Measurements from ENCODE around the gene KATNB1. TPM values are rescaled to one million over a fixed set of nuclear protein-coding genes. Genes with fewer than 3 reads are reported as not detected.
A peak's percentile ranks its signal among the peaks of the same experiment; 100 is the strongest.

Gene KATNB1
- total and polyA plus RNA-seq, 12 donors: 9.0 to 15.1 (median 11.0) TPM

DNA sequence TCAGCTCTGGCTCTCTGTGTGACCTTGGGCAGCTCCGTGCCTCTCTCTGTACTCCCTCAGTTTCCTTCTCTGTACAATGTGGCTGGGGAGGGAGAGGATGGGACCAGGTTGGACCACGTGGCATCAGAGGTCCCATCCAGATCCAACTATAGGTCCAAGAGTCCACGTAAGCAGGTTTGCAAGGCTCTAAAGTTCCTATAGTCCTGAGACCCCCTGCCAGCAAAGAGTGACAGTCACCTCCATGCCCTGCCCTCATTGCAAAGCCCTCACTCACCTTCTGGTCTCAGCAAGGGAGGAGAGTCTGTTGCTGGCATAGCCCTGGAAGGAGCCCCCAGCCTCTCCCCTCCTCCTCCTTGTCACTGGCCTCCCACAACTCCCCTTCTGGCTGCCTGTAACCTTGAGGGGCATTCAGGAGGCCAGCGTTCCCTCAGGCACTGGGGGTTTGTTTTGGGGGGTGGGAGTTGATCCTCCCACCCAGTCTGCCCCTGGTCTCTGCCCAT is 47.0 kb upstream of the KATNB1 start:
- no peaks in the 10 kb centered on the region for H3K9me3 ChIP-seq
- ATAC-seq (no peak), DNase-seq (no peak)
- peaks cover 0 to 25% (median 0%) of the 10 kb centered on the region in 9 donors for H3K4me1 ChIP-seq
- WGBS, 2 donors: 78 to 84% methylated on average over 4 of the region's 4 CpGs
- H3K27ac ChIP-seq: peak overlapping the region in 1 of 10 donors; percentile 72
- peaks cover 0 to 21% (median 5%) of the 10 kb centered on the region in 7 donors for H3K27me3 ChIP-seq
- H3K36me3 ChIP-seq: no peaks in the 10 kb centered on the region
- TF ChIP-seq, protein P1, sequence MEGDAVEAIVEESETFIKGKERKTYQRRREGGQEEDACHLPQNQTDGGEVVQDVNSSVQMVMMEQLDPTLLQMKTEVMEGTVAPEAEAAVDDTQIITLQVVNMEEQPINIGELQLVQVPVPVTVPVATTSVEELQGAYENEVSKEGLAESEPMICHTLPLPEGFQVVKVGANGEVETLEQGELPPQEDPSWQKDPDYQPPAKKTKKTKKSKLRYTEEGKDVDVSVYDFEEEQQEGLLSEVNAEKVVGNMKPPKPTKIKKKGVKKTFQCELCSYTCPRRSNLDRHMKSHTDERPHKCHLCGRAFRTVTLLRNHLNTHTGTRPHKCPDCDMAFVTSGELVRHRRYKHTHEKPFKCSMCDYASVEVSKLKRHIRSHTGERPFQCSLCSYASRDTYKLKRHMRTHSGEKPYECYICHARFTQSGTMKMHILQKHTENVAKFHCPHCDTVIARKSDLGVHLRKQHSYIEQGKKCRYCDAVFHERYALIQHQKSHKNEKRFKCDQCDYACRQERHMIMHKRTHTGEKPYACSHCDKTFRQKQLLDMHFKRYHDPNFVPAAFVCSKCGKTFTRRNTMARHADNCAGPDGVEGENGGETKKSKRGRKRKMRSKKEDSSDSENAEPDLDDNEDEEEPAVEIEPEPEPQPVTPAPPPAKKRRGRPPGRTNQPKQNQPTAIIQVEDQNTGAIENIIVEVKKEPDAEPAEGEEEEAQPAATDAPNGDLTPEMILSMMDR (IDR thresholded peaks at IDR 0.05): no peak
- intact Hi-C loops (cut with DNase I): no loop called here
- no peak overlapping the region for H3K4me3 ChIP-seq

DNA sequence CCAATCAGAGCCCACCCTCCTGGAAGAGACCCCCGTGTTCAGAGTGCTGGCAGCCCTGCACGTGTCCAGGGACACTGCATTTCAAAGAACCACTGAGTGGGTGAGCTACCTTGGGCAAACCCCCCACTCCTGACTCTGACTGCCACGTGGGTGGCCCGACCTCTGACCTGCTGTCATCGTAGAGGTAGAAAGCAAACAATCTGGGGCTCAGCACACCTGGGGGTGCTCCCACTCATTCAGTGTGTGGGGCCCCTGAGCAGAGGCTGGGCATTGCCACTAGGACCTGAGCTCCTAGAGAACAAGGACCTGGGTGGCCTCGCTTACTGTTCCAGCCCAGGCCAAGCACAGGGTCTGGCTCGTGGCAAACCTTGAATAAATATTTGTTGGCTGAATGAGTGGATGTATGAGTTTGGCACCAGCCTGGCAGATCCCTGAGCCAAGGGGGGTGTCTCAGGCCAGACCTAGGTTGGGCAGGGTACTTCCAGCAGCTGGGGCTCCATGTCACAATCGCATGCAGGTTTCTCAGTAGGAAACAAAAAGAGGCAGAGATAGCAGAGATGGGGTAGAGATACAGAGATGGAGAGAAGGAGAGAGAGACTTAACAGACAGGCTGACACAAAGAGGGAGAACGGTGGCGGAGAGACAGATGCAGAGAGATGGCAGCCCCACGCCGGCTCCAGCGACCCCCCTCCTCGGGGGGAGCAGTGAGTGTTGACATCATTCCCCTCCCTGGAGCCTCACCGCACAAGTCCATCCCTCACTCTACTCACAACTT is 46.4 kb upstream of the KATNB1 start:
- Histone ChIP-seq H3K4me3 (no peak overlapping the region), H3K4me1 (peaks cover 0 to 25% (median 0%) of the 10 kb centered on the region in 9 donors), H3K27ac (peak overlapping the region in 5 of 10 donors; percentile 25 to 72 (median 54)), H3K9me3 (no peaks in the 10 kb centered on the region), H3K36me3 (no peaks in the 10 kb centered on the region), H3K27me3 (peaks cover 0 to 21% (median 5%) of the 10 kb centered on the region in 7 donors)
- TF ChIP-seq, protein P1 (IDR thresholded peaks at IDR 0.05): no peak
- ATAC-seq (no peak), DNase-seq (no peak)
- intact Hi-C loops (cut with DNase I): no loop called here
- WGBS, 2 donors: 37 to 39% methylated on average over 15 of the region's 15 CpGs

DNA sequence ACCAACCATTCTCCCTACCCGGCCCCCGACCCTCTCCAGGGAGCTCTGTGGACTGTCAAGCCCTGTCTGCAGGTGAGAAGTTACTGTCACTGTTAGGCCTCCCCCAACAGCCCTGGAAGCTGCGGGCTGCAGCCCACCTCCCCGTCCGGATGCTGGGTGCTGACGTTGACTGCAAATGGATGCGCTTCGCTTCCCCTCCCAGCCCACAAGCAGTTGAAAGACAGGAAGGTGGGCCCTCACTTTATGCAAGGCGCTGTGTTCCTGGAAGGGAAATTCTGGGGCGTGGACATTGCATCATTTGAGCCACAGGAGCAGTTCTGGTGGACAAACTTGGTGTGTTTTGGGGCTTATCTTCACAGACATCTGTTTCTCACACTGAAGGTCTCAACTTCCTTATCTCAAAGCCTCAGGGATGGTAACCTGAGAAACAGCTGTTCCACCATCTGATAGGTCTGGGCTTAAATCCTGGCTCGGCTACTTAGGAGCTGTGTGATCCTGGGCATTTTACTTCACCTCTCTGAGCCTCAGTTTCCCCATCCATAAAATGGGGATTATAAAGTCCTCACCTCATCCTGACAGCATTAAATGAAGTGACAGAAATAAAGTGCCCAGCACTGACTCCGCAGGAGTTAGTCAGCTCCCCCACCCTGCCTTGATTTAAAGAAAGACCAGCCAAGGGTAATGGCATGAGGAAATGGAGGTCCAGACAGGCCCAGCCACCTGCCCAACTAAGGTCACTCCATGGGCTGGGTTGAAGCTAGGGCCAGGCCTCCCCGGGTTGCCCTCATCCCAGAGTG is 45.6 kb upstream of the KATNB1 start:
- peak in 7 of 8 donors; percentile 13 to 88 (median 75) for ATAC-seq
- peaks cover 0 to 21% (median 5%) of the 10 kb centered on the region in 7 donors for H3K27me3 ChIP-seq
- no peak overlapping the region for H3K4me3 ChIP-seq
- DNase-seq: peak in 1 of 2 donors; percentile 23
- 31 to 33% methylated on average over 13 of the region's 13 CpGs for WGBS, 2 donors
- TF ChIP-seq, protein P1 (IDR thresholded peaks at IDR 0.05): no peak
- H3K36me3 ChIP-seq: no peaks in the 10 kb centered on the region
- no peaks in the 10 kb centered on the region for H3K9me3 ChIP-seq
- peak overlapping the region in 5 of 10 donors; percentile 25 to 72 (median 54) for H3K27ac ChIP-seq
- peaks cover 0 to 25% (median 0%) of the 10 kb centered on the region in 9 donors for H3K4me1 ChIP-seq
- intact Hi-C loops (cut with DNase I): no loop called here

GRCh38 chr16:57690782-57691471 is 44.6 kb upstream of the KATNB1 start:
- DNase-seq (no peak), ATAC-seq (no peak)
- TF ChIP-seq, protein P1 (IDR thresholded peaks at IDR 0.05): no peak
- Histone ChIP-seq H3K36me3 (no peaks in the 10 kb centered on the region), H3K27me3 (peaks cover 0 to 21% (median 5%) of the 10 kb centered on the region in 7 donors), H3K9me3 (no peaks in the 10 kb centered on the region), H3K4me1 (peaks cover 0 to 25% (median 0%) of the 10 kb centered on the region in 9 donors), H3K27ac (peak overlapping the region in 2 of 10 donors; percentile 41 to 72), H3K4me3 (no peak overlapping the region)
- intact Hi-C loops (cut with DNase I): no loop called here
- 56 to 72% methylated on average over 4 of the region's 4 CpGs for WGBS, 2 donors
